SK-N-MC (cell line): ENCODE data around the gene IL1F10.

ENCODE experiments used
- EZH2 ChIP-seq: fragments of 200-600 bp; sonication (generic); IDR thresholded peaks from one replicate; pipeline ENCODE4 v1.6.1; 2017; ENCODE audit warnings: antibody characterized with exemption
- POLR2AphosphoS5 ChIP-seq: IDR thresholded peaks from 2 replicates; pipeline ENCODE4 v1.6.1; 2012; ENCODE audit warnings: mild to moderate bottlenecking, low read depth, low read length, borderline replicate concordance

DNA sequence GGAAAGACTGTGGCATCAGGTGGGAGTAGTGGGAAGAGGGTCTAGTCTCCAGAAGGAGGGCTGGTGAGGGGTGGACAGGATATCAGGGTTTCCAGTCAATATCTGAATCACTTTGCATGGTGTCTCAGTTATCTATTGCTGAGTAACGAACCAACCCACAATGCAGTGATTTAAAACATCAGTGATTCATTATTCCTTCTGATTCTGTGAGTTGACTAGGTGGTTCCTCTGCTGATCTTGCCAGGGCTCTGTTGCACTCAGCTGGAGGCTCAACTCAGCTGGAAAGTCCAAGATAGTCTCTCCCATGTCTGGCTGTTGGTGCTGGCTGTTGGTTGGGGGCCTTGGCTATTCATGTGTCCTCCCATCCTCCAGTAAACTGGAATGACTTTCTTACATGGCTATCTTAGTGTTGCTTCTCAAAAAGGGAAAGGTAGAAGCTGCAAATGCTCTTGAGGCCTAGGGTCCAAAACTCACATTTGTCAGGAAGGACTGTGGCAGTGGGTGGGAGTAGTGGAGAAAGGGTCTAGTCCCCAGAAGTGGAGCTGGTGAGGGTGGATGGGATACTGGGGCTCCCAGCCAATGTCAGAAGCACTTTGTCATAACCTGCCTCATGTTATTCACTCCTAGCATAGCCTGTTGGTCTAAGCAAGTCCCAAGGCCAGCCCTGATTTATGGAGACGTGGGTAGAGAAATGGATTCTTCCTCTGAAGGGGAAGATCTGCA, 13.9 kb downstream of the IL1F10 start:
- TF ChIP-seq EZH2 (no peak), POLR2AphosphoS5 (no peak)
